Vagina (tissue), 2 donors: ENCODE measurements around the gene TSHR.

Source experiments
- POLR2A ChIP-seq, 2 donors: fragments of 450-650 bp; IDR thresholded peaks; one replicate each; pipeline ENCODE4 v1.6.1; 2017; ENCODE audit warnings: antibody characterized with exemption in 2 of 2, mild to moderate bottlenecking in 2 of 2, moderate library complexity in 2 of 2
- TF ChIP-seq, protein P1 (sequence below), 3 experiments: fragments of 450-650 bp in 2 of 3; fragments of 200-600 bp in 1 of 3; sonication (generic) in 1 of 3; IDR thresholded peaks; one replicate each; pipeline ENCODE4 v1.5.1; 2017 to 2019; ENCODE audit warnings: antibody characterized with exemption in 3 of 3, mild to moderate bottlenecking in 2 of 3, moderate library complexity in 2 of 3

DNA sequence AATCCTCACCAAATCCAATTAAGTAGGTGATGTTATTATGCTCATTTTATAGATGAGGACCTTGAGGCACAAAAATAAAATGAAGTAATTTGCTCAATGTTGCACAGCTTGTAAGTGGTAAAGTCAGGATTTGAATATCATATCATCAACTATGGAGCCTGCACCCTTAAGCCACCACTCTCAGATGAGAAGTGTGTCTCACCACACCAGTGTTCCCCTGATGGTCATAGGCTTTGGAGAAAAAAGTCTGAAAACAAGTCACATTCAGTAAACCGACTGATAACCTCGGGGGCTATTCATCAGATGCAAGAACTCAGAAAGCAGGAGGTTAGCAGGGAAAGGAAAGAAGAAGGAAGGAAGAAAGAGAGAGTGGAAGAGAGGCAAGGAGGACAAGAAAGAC, 2.8 kb downstream of the TSHR start:
- TF ChIP-seq, protein P1, sequence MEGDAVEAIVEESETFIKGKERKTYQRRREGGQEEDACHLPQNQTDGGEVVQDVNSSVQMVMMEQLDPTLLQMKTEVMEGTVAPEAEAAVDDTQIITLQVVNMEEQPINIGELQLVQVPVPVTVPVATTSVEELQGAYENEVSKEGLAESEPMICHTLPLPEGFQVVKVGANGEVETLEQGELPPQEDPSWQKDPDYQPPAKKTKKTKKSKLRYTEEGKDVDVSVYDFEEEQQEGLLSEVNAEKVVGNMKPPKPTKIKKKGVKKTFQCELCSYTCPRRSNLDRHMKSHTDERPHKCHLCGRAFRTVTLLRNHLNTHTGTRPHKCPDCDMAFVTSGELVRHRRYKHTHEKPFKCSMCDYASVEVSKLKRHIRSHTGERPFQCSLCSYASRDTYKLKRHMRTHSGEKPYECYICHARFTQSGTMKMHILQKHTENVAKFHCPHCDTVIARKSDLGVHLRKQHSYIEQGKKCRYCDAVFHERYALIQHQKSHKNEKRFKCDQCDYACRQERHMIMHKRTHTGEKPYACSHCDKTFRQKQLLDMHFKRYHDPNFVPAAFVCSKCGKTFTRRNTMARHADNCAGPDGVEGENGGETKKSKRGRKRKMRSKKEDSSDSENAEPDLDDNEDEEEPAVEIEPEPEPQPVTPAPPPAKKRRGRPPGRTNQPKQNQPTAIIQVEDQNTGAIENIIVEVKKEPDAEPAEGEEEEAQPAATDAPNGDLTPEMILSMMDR (IDR thresholded peaks at IDR 0.05): no peak
- TF ChIP-seq POLR2A (IDR thresholded peaks at IDR 0.05): no peak
